ENCODE results near the gene LARP4B. TPM values are rescaled to one million over a fixed set of nuclear protein-coding genes. Genes with fewer than 3 reads are reported as not detected.

Gene LARP4B
- total RNA-seq, 2 experiments from 2014 or later, result 33.1 to 40.2 TPM

- Mint-ChIP-seq H3K36me3 (ENCODE audit: low read depth) (no peaks in the 10 kb centered on the region), H3K27me3 (peaks cover 7% of the 10 kb centered on the region), H3K4me3 (no peak overlapping the region), H3K9me3 (no peaks in the 10 kb centered on the region), H3K4me1 (ENCODE audit: low read depth) (peaks cover 11% of the 10 kb centered on the region), H3K27ac (no peak overlapping the region)
- no peak for DNase-seq
- Histone ChIP-seq H3K36me3 (ENCODE audit: insufficient read depth, low read length) (no peaks in the 10 kb centered on the region), H3K9me3 (ENCODE audit: control insufficient read depth in 1 of 2, insufficient read depth in 1 of 2, low read length in 2 of 2) (peaks cover 0 to 18% of the 10 kb centered on the region in 2 experiments), H3K27me3 (ENCODE audit: control insufficient read depth in 1 of 2, insufficient read depth in 2 of 2, low read length in 2 of 2) (no peaks in the 10 kb centered on the region), H3K4me1 (ENCODE audit: insufficient read depth, low read length) (peaks cover 10% of the 10 kb centered on the region), H3K27ac (ENCODE audit: low read depth in 1 of 2, low read length in 2 of 2) (no peak overlapping the region), H3K4me3 (ENCODE audit: low read length) (no peak overlapping the region)
- TF ChIP-seq, protein P1, sequence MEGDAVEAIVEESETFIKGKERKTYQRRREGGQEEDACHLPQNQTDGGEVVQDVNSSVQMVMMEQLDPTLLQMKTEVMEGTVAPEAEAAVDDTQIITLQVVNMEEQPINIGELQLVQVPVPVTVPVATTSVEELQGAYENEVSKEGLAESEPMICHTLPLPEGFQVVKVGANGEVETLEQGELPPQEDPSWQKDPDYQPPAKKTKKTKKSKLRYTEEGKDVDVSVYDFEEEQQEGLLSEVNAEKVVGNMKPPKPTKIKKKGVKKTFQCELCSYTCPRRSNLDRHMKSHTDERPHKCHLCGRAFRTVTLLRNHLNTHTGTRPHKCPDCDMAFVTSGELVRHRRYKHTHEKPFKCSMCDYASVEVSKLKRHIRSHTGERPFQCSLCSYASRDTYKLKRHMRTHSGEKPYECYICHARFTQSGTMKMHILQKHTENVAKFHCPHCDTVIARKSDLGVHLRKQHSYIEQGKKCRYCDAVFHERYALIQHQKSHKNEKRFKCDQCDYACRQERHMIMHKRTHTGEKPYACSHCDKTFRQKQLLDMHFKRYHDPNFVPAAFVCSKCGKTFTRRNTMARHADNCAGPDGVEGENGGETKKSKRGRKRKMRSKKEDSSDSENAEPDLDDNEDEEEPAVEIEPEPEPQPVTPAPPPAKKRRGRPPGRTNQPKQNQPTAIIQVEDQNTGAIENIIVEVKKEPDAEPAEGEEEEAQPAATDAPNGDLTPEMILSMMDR (IDR thresholded peaks at IDR 0.05), result no peak
- no peak for ATAC-seq (ENCODE audit: poor library complexity)
- intact Hi-C loops (cut with DNase I, micrococcal nuclease), result no loop called here
- CTCF ChIA-PET, result no interaction called here
- POLR2A ChIA-PET, result no interaction called here
Observed at GRCh38 chr10:963655-964054, 32.1 kb upstream of the LARP4B start.

- Mint-ChIP-seq H3K4me1 (ENCODE audit: low read depth) (peaks cover 11% of the 10 kb centered on the region), H3K27ac (no peak overlapping the region), H3K9me3 (no peaks in the 10 kb centered on the region), H3K4me3 (no peak overlapping the region), H3K36me3 (ENCODE audit: low read depth) (no peaks in the 10 kb centered on the region), H3K27me3 (peaks cover 4% of the 10 kb centered on the region)
- intact Hi-C loops (cut with DNase I, micrococcal nuclease), result no loop called here
- Histone ChIP-seq H3K9me3 (ENCODE audit: control insufficient read depth in 1 of 2, insufficient read depth in 1 of 2, low read length in 2 of 2) (peaks cover 0 to 18% of the 10 kb centered on the region in 2 experiments), H3K36me3 (ENCODE audit: insufficient read depth, low read length) (no peaks in the 10 kb centered on the region), H3K27me3 (ENCODE audit: control insufficient read depth in 1 of 2, insufficient read depth in 2 of 2, low read length in 2 of 2) (no peaks in the 10 kb centered on the region), H3K27ac (ENCODE audit: low read depth in 1 of 2, low read length in 2 of 2) (no peak overlapping the region), H3K4me3 (ENCODE audit: low read length) (no peak overlapping the region), H3K4me1 (ENCODE audit: insufficient read depth, low read length) (peaks cover 10% of the 10 kb centered on the region)
- ATAC-seq (ENCODE audit: poor library complexity), result no peak
- TF ChIP-seq, protein P1 (IDR thresholded peaks at IDR 0.05), result no peak
- CTCF ChIA-PET, result no interaction called here
- no peak for DNase-seq
- POLR2A ChIA-PET, result no interaction called here
Observed at GRCh38 chr10:963186-963585, 31.7 kb upstream of the LARP4B start.

- Histone ChIP-seq H3K27me3 (ENCODE audit: control insufficient read depth in 1 of 2, insufficient read depth in 2 of 2, low read length in 2 of 2) (no peaks in the 10 kb centered on the region), H3K4me1 (ENCODE audit: insufficient read depth, low read length) (peaks cover 5% of the 10 kb centered on the region), H3K27ac (ENCODE audit: low read depth in 1 of 2, low read length in 2 of 2) (no peak overlapping the region), H3K4me3 (ENCODE audit: low read length) (no peak overlapping the region), H3K9me3 (ENCODE audit: control insufficient read depth in 1 of 2, insufficient read depth in 1 of 2, low read length in 2 of 2) (peaks cover 0 to 18% of the 10 kb centered on the region in 2 experiments), H3K36me3 (ENCODE audit: insufficient read depth, low read length) (no peaks in the 10 kb centered on the region)
- no peak for ATAC-seq (ENCODE audit: poor library complexity)
- H3K27me3 Mint-ChIP-seq, result peaks cover 4% of the 10 kb centered on the region
- CTCF ChIA-PET, result no interaction called here
- H3K27ac Mint-ChIP-seq, result no peak overlapping the region
- H3K9me3 Mint-ChIP-seq, result no peaks in the 10 kb centered on the region
- H3K36me3 Mint-ChIP-seq (ENCODE audit: low read depth), result no peaks in the 10 kb centered on the region
- DNase-seq, result no peak
- H3K4me1 Mint-ChIP-seq (ENCODE audit: low read depth), result peaks cover 5% of the 10 kb centered on the region
- intact Hi-C loops (cut with DNase I, micrococcal nuclease), result no loop called here
- TF ChIP-seq, protein P1 (IDR thresholded peaks at IDR 0.05), result no peak
- POLR2A ChIA-PET, result no interaction called here
- H3K4me3 Mint-ChIP-seq, result no peak overlapping the region
Observed at GRCh38 chr10:962342-962741, 30.8 kb upstream of the LARP4B start.

All from CD4-positive, alpha-beta T cell (primary cell).